Chondrocyte (in vitro differentiated cells): ENCODE measurements around the gene C6orf120. TPM values are rescaled to one million over a fixed set of nuclear protein-coding genes. Genes with fewer than 3 reads are reported as not detected.

Experiments
- DNase-seq: peaks from one replicate; pipeline ENCODE4 v3.0.0; 2021; ENCODE audit warnings: mixed read lengths, low spot score
- H3K27ac Mint-ChIP-seq: one replicate; pipeline ENCODE4 v1.8.0; 2021; ENCODE audit warnings: mild to moderate bottlenecking, moderate library complexity, mixed read lengths; ENCODE audit not compliant: unreplicated experiment
- H3K27me3 Mint-ChIP-seq: 2 replicates; pipeline ENCODE4 v1.8.0; 2021; ENCODE audit warnings: low read depth, mixed read lengths
- H3K36me3 Mint-ChIP-seq: 2 replicates; pipeline ENCODE4 v1.8.0; 2021; ENCODE audit warnings: low read depth, mixed read lengths
- H3K4me1 Mint-ChIP-seq: 2 replicates; pipeline ENCODE4 v1.8.0; 2021; ENCODE audit warnings: low read depth, mild to moderate bottlenecking, mixed read lengths
- H3K4me3 Mint-ChIP-seq: one replicate; pipeline ENCODE4 v1.8.0; 2021; ENCODE audit warnings: mild to moderate bottlenecking, moderate library complexity, mixed read lengths; ENCODE audit not compliant: unreplicated experiment
- H3K9me3 Mint-ChIP-seq: 2 replicates; pipeline ENCODE4 v1.8.0; 2021; ENCODE audit warnings: low read depth, mixed read lengths
- CTCF ChIP-seq: fragments of 200-600 bp; sonication (generic); IDR thresholded peaks from 2 replicates; pipeline ENCODE4 v1.5.0; 2021; ENCODE audit warnings: antibody characterized with exemption, mild to moderate bottlenecking, moderate library complexity
- total RNA-seq: library from RNA; stranded (reverse); gene quantifications from 3 replicates; pipeline ENCODE4 v1.2.1, GENCODE V29; 2021

The C6orf120 gene
- total RNA-seq, 1 donor from 2014 or later = 29.0 TPM

DNA sequence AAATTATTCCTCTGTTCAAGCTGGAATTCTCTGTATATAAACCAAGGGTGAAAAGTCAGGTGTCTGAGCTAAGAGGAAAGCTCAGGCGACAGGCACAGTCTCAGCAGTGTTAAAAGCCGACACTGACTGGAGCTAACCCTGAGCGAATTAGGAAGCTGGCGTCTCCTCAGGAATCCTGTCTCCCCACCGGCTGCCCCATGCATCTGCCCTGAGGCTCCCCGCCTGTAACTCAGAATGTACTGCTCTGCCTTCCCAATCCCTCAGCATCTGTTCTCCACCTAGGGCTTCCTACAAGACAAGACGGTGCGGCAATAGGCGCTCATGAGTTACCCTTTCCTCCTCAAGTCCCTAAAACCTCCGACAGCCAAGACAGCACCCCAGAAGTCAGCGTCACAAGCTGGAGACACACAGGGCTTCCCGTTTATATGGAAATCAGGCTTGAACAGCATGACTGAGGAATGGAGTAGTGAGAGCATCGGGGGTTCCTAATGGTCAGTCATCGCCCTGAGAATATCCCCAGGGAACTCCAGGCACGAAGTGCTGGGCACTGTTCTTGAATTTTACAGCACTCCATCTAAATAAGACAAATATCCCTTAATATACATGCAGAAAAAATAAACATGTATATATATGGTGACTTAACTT lies 33.6 kb upstream of the C6orf120 start:
- H3K27ac Mint-ChIP-seq = no peak overlapping the region
- H3K36me3 Mint-ChIP-seq = peaks cover 27% of the 10 kb centered on the region
- no peak for DNase-seq

GRCh38 chr6:169669147-169669546 lies 32.8 kb upstream of the C6orf120 start:
- Mint-ChIP-seq H3K36me3 (peaks cover 21% of the 10 kb centered on the region), H3K4me3 (no peak overlapping the region), H3K9me3 (no peaks in the 10 kb centered on the region), H3K27me3 (no peaks in the 10 kb centered on the region), H3K4me1 (peaks cover 4% of the 10 kb centered on the region), H3K27ac (no peak overlapping the region)
- TF ChIP-seq CTCF = no peak
- no peak for DNase-seq

More for the DNA sequence above, 33.6 kb upstream of the C6orf120 start:
- Mint-ChIP-seq H3K27me3 (no peaks in the 10 kb centered on the region), H3K4me3 (no peak overlapping the region), H3K9me3 (no peaks in the 10 kb centered on the region), H3K4me1 (peaks cover 5% of the 10 kb centered on the region)
- TF ChIP-seq CTCF = no peak

DNA sequence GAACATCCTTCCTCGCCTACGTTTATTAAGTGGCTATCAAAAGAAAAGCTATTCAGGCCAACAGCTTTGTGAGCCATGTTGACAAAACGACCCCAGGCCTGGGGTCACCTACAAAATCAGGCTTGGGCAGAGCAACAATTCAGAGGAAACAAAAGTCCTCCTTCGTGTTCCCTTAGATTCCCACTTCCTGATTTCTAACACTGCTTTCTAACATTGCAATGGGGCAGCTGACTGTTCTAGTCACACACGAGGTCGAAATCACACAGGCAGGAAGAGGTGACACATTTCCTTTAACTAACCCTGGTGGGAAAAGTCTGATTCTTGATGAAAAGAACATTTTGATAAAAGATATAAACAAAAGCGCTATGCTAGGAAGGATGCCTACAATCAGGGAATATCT lies 32.0 kb upstream of the C6orf120 start:
- Mint-ChIP-seq H3K36me3 (peaks cover 22% of the 10 kb centered on the region), H3K27ac (peak overlapping the region; percentile 68), H3K4me1 (peaks cover 4% of the 10 kb centered on the region), H3K4me3 (no peak overlapping the region), H3K27me3 (no peaks in the 10 kb centered on the region), H3K9me3 (peaks cover 3% of the 10 kb centered on the region)
- no peak for TF ChIP-seq CTCF
- DNase-seq = no peak

GRCh38 chr6:169671563-169671962 lies 30.4 kb upstream of the C6orf120 start:
- no peak for TF ChIP-seq CTCF
- Mint-ChIP-seq H3K36me3 (peaks cover 18% of the 10 kb centered on the region), H3K27me3 (no peaks in the 10 kb centered on the region), H3K4me1 (peaks cover 4% of the 10 kb centered on the region), H3K9me3 (peaks cover 3% of the 10 kb centered on the region), H3K4me3 (no peak overlapping the region), H3K27ac (no peak overlapping the region)
- no peak for DNase-seq

DNA sequence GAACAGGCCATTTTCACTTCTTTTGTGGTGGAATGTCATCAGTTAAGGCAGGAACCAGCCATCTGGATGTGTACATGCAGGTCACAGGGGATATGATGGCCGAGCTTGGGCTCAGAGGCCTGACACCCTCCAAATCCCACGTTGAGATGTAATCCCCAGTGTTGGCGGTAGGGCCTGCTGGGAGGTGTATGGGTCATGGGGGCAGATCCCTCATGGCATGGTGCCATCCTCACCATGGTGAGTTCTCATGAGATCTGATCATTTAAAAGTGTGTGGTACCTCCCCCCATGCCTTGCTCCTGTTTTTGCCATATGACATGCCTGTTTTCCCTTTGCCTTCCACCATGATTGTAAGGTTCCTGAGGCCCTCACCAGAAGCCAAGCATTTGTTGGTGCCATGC lies 26.9 kb upstream of the C6orf120 start:
- Mint-ChIP-seq H3K27ac (no peak overlapping the region), H3K36me3 (peaks cover 18% of the 10 kb centered on the region), H3K4me3 (no peak overlapping the region), H3K4me1 (peaks cover 1% of the 10 kb centered on the region), H3K9me3 (peaks cover 5% of the 10 kb centered on the region), H3K27me3 (no peaks in the 10 kb centered on the region)
- no peak for TF ChIP-seq CTCF
- DNase-seq = no peak
